Loucy (cell line): ENCODE results near the gene GNPTG.

Experiments
- EZH2phosphoT487 ChIP-seq: fragments of 200-600 bp; IDR thresholded peaks from 2 replicates; pipeline ENCODE4 v1.6.1; 2018; ENCODE audit warnings: antibody characterized with exemption, mild to moderate bottlenecking, moderate library complexity, borderline replicate concordance
- TF ChIP-seq, protein P1 (sequence below): fragments of 200-600 bp; sonication (generic); conservative IDR thresholded peaks from 2 replicates; pipeline ENCODE4 v1.5.1; 2014; ENCODE audit warnings: mild to moderate bottlenecking, antibody characterized with exemption, low read length

GRCh38 chr16:1344499-1344898 is 7.2 kb upstream of the GNPTG start:
- TF ChIP-seq, protein P1, sequence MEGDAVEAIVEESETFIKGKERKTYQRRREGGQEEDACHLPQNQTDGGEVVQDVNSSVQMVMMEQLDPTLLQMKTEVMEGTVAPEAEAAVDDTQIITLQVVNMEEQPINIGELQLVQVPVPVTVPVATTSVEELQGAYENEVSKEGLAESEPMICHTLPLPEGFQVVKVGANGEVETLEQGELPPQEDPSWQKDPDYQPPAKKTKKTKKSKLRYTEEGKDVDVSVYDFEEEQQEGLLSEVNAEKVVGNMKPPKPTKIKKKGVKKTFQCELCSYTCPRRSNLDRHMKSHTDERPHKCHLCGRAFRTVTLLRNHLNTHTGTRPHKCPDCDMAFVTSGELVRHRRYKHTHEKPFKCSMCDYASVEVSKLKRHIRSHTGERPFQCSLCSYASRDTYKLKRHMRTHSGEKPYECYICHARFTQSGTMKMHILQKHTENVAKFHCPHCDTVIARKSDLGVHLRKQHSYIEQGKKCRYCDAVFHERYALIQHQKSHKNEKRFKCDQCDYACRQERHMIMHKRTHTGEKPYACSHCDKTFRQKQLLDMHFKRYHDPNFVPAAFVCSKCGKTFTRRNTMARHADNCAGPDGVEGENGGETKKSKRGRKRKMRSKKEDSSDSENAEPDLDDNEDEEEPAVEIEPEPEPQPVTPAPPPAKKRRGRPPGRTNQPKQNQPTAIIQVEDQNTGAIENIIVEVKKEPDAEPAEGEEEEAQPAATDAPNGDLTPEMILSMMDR = no peak
- TF ChIP-seq EZH2phosphoT487 = no peak
